K562 (cell line): ENCODE data around the gene PLXNB3. TPM values are rescaled to one million over a fixed set of nuclear protein-coding genes. Genes with fewer than 3 reads are reported as not detected.

Experiments used
- E4F1 ChIP-seq: fragments of 250-450 bp; sonication (Bioruptor Pico); IDR thresholded peaks from 2 replicates; pipeline ENCODE4 v1.5.0; 2021; ENCODE audit warnings: mild to moderate bottlenecking, borderline replicate concordance
- ERF ChIP-seq: fragments of 450-650 bp; formaldehyde crosslinking; IDR thresholded peaks from 2 replicates; pipeline ENCODE4 v1.4.0; 2020; ENCODE audit warnings: mild to moderate bottlenecking, mixed read lengths
- HINFP ChIP-seq: fragments of 450-650 bp; conservative IDR thresholded peaks from 2 replicates; pipeline ENCODE4 v1.6.1; 2016; ENCODE audit warnings: missing genetic modification characterization, low read depth, mild to moderate bottlenecking, control low read depth, missing compliant biosample characterization
- HNRNPL ChIP-seq: fragments of 200-400 bp; formaldehyde crosslinking; IDR thresholded peaks from 2 replicates; pipeline ENCODE4 v1.6.1; 2017; ENCODE audit warnings: low read depth, mild to moderate bottlenecking, low read length
- PCBP1 ChIP-seq: fragments of 200-400 bp; formaldehyde crosslinking; IDR thresholded peaks from 2 replicates; pipeline ENCODE4 v1.6.1; 2018; ENCODE audit warnings: mild to moderate bottlenecking, low read depth, low read length; ENCODE audit not compliant: poor library complexity, severe bottlenecking
- PHF20 ChIP-seq: fragments of 450-650 bp; IDR thresholded peaks from 2 replicates; pipeline ENCODE4 v1.6.1; 2018; ENCODE audit not compliant: partially characterized antibody
- SFPQ ChIP-seq: fragments of 200-400 bp; formaldehyde crosslinking; IDR thresholded peaks from 2 replicates; pipeline ENCODE4 v1.6.1; 2017; ENCODE audit warnings: mild to moderate bottlenecking, low read depth, low read length, moderate library complexity
- TRIM25 ChIP-seq: fragments of 450-650 bp; IDR thresholded peaks from 2 replicates; pipeline ENCODE4 v1.7.0; 2016; ENCODE audit warnings: borderline replicate concordance
- ZNF407 ChIP-seq: fragments of 450-650 bp; IDR thresholded peaks from 2 replicates; pipeline ENCODE4 v1.6.1; 2016; ENCODE audit warnings: low read depth
- polyA plus RNA-seq, 8 experiments: library from polyadenylated mRNA; depleted of rRNA in 4 of 8; stranded (reverse) in 5 of 8; unstranded in 3 of 8; fragments of >200 nt; fragmentation: Nextera tagmentation in 2 of 8; fragmentation: Illumina TruSeq in 1 of 8; extraction: Ambion mirVana in 2 of 8; extraction: Trizol in 1 of 8; gene quantifications; 2 replicates each; pipeline versions ENCODE4 v1.2.1 to v1.2.3, GENCODE V29; 2011 to 2014; ENCODE audit warnings: inconsistent platforms in 1 of 8, missing spikeins in 1 of 8
- total RNA-seq, 7 experiments: library from RNA; depleted of rRNA in 6 of 7; stranded (reverse); fragments of >200 nt in 6 of 7; fragmentation: Illumina TruSeq in 2 of 7; extraction: Trizol in 2 of 7; gene quantifications; 2 replicates each; pipeline versions ENCODE4 v1.2.1 to v1.2.3, GENCODE V29; 2011 to 2021; ENCODE audit warnings: low replicate concordance in 1 of 7

PLXNB3 gene
- total and polyA plus RNA-seq, 9 of the 15 experiments (the other 6 are each of a cell fraction or from before 2014, with no cell fraction given), result 0.22 to 2.0 (median 1.4) TPM; not detected in 2

GRCh38 chrX:153766871-153767673 is 3.0 kb downstream of the PLXNB3 start (continued):
- TF ChIP-seq TRIM25 (no peak), HINFP (tag) (no peak), HNRNPL (peak; percentile 49), ERF (CRISPR knock-in tag) (no peak), SFPQ (no peak), PHF20 (no peak), PCBP1 (no peak), ZNF407 (no peak), E4F1 (CRISPR knock-in tag) (no peak)
- TF ChIP-seq, all 486 proteins: peak for 7
